T-helper 2 cell treated with Interferon-gamma antibody and Interleukin-4, amounts not matched to agents 5 μg/mL and 100 μg/mL, for 36 hours (primary cell): ENCODE results near the gene SPTBN5.

Source experiments
- DNase-seq: peaks from one replicate; pipeline ENCODE4 v3.0.0; 2021; ENCODE audit warnings: low spot score
- H3K27ac Mint-ChIP-seq: one replicate; pipeline ENCODE4 v1.8.0; 2021; ENCODE audit warnings: mild to moderate bottlenecking, mixed read lengths
- H3K27me3 Mint-ChIP-seq: one replicate; pipeline ENCODE4 v1.8.0; 2021; ENCODE audit warnings: low read depth, mixed read lengths
- H3K36me3 Mint-ChIP-seq: one replicate; pipeline ENCODE4 v1.8.0; 2021; ENCODE audit warnings: low read depth, mixed read lengths
- H3K4me1 Mint-ChIP-seq: one replicate; pipeline ENCODE4 v1.8.0; 2021; ENCODE audit warnings: low read depth, mixed read lengths
- H3K4me3 Mint-ChIP-seq: one replicate; pipeline ENCODE4 v1.8.0; 2022; ENCODE audit warnings: mild to moderate bottlenecking, moderate library complexity, mixed read lengths
- H3K9me3 Mint-ChIP-seq: one replicate; pipeline ENCODE4 v1.8.0; 2021; ENCODE audit warnings: mixed read lengths

The SPTBN5 gene

GRCh38 chr15:41879321-41879845 lies 14.5 kb downstream of the SPTBN5 start:
- Mint-ChIP-seq H3K27me3 (peaks cover 11% of the 10 kb centered on the region), H3K36me3 (no peaks in the 10 kb centered on the region), H3K9me3 (no peaks in the 10 kb centered on the region), H3K27ac (no peak overlapping the region), H3K4me1 (no peaks in the 10 kb centered on the region), H3K4me3 (no peak overlapping the region)
- DNase-seq, result no peak

DNA sequence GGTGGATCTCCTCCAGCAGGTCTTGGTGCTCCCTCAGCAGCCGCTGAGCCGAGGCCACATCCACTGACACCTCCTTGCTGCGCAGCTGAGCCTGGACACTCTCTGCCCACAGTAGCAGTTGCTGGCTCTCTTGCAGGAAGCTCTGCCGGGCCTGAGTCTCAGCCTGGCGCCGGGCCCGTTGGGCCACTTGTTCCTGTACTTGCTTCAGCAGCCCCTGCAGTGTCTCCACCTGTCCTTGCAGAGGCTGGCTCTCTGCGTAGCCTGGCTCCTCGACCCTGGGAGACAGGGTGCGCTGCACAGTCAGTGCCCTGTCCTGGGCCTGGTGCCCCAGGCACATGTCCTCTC lies 15.5 kb downstream of the SPTBN5 start:
- H3K36me3 Mint-ChIP-seq, result no peaks in the 10 kb centered on the region
- H3K4me3 Mint-ChIP-seq, result no peak overlapping the region
- no peaks in the 10 kb centered on the region for H3K4me1 Mint-ChIP-seq
- no peaks in the 10 kb centered on the region for H3K9me3 Mint-ChIP-seq
- H3K27ac Mint-ChIP-seq, result no peak overlapping the region
- peaks cover 11% of the 10 kb centered on the region for H3K27me3 Mint-ChIP-seq
- DNase-seq, result no peak

DNA sequence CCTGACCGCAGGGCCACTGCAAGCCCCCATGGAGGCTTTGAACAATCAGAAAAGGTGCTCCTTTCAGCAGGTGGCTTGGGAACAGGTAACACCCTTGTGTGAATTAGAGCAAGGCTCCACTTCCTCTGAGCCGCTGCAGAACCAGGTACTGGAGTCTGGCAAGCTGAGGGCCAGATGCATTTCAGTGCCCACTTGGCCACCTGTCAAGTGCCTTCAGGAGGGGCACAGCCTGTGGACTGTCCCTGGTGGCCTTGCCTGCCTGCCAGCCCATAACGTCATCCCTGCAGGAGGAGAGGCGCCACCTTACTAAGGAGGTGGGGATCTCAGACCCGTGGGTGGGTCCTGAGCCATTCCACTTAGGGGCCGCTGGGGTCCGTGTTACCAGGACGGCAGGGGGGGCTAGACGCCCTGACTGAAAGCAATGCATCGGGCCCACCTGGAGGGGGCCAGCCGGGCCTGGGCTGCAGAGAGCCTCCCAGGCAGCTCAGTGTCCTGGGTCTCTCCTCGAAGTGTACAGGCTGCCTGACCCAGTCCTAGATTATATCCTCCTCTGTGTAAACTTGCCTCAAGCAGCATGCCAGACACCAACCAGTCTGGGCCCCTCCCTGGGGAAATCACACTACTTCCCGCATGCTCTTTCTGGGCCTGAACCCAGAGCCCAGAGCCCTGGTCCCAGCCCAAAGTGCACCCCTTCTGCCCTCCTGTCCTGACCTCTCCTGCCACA lies 16.1 kb downstream of the SPTBN5 start:
- DNase-seq, result no peak
- Mint-ChIP-seq H3K4me3 (no peak overlapping the region), H3K4me1 (no peaks in the 10 kb centered on the region), H3K36me3 (no peaks in the 10 kb centered on the region), H3K27me3 (peaks cover 11% of the 10 kb centered on the region), H3K9me3 (no peaks in the 10 kb centered on the region), H3K27ac (no peak overlapping the region)

- no peak for DNase-seq
- Mint-ChIP-seq H3K36me3 (no peaks in the 10 kb centered on the region), H3K27ac (no peak overlapping the region), H3K4me3 (no peak overlapping the region), H3K4me1 (no peaks in the 10 kb centered on the region), H3K27me3 (peaks cover 11% of the 10 kb centered on the region), H3K9me3 (no peaks in the 10 kb centered on the region)
These were observed 17.2 kb downstream of the SPTBN5 start for GRCh38 chr15:41876689-41877088.

- DNase-seq, result no peak
- Mint-ChIP-seq H3K9me3 (no peaks in the 10 kb centered on the region), H3K4me3 (no peak overlapping the region), H3K36me3 (no peaks in the 10 kb centered on the region), H3K27me3 (peaks cover 4% of the 10 kb centered on the region), H3K4me1 (no peaks in the 10 kb centered on the region), H3K27ac (no peak overlapping the region)
These were observed 17.8 kb downstream of the SPTBN5 start for GRCh38 chr15:41876007-41876406.

- Mint-ChIP-seq H3K27me3 (peaks cover 2% of the 10 kb centered on the region), H3K4me3 (no peak overlapping the region), H3K27ac (no peak overlapping the region), H3K9me3 (no peaks in the 10 kb centered on the region), H3K4me1 (peaks cover 4% of the 10 kb centered on the region), H3K36me3 (no peaks in the 10 kb centered on the region)
- no peak for DNase-seq
These were observed 19.1 kb downstream of the SPTBN5 start for GRCh38 chr15:41874736-41875135.

- peaks cover 4% of the 10 kb centered on the region for H3K4me1 Mint-ChIP-seq
- no peaks in the 10 kb centered on the region for H3K27me3 Mint-ChIP-seq
- H3K4me3 Mint-ChIP-seq, result no peak overlapping the region
- no peaks in the 10 kb centered on the region for H3K9me3 Mint-ChIP-seq
- no peak overlapping the region for H3K27ac Mint-ChIP-seq
- DNase-seq, result no peak
- H3K36me3 Mint-ChIP-seq, result no peaks in the 10 kb centered on the region
These were observed 20.1 kb downstream of the SPTBN5 start for GRCh38 chr15:41873711-41874110.

GRCh38 chr15:41872166-41872747 lies 21.6 kb downstream of the SPTBN5 start:
- Mint-ChIP-seq H3K4me3 (no peak overlapping the region), H3K4me1 (peaks cover 4% of the 10 kb centered on the region), H3K9me3 (no peaks in the 10 kb centered on the region), H3K27me3 (no peaks in the 10 kb centered on the region), H3K27ac (peak overlapping the region; percentile 1), H3K36me3 (no peaks in the 10 kb centered on the region)
- DNase-seq, result no peak

GRCh38 chr15:41871175-41871905 lies 22.5 kb downstream of the SPTBN5 start:
- no peaks in the 10 kb centered on the region for H3K9me3 Mint-ChIP-seq
- peaks cover 4% of the 10 kb centered on the region for H3K4me1 Mint-ChIP-seq
- DNase-seq, result no peak
- H3K4me3 Mint-ChIP-seq, result no peak overlapping the region
- H3K27ac Mint-ChIP-seq, result peak overlapping the region; percentile 94
- no peaks in the 10 kb centered on the region for H3K27me3 Mint-ChIP-seq
- H3K36me3 Mint-ChIP-seq, result no peaks in the 10 kb centered on the region

DNA sequence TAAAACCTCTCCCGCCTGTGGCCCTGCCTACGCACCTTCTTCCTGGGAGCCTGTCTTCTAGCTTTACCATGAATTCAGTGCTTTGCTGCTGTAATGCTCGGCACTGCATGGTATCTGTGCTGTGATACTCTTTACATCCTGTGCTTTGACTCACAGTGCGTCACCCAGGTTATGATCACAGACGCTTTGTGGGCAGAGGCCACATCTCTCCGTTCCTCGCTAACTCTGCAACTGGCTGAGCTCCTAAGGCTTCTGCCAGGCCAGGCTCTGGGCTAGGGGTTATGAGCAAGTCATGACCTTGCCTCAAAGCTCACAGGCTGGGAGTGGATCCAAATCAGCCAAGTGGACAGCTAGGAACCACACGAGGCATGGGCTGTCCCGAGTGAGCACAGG lies 23.2 kb downstream of the SPTBN5 start:
- Mint-ChIP-seq H3K9me3 (no peaks in the 10 kb centered on the region), H3K36me3 (no peaks in the 10 kb centered on the region), H3K4me1 (peaks cover 4% of the 10 kb centered on the region), H3K4me3 (peak overlapping the region; percentile 32), H3K27ac (peak overlapping the region; percentile 94), H3K27me3 (no peaks in the 10 kb centered on the region)
- DNase-seq, result peak; percentile 63

DNA sequence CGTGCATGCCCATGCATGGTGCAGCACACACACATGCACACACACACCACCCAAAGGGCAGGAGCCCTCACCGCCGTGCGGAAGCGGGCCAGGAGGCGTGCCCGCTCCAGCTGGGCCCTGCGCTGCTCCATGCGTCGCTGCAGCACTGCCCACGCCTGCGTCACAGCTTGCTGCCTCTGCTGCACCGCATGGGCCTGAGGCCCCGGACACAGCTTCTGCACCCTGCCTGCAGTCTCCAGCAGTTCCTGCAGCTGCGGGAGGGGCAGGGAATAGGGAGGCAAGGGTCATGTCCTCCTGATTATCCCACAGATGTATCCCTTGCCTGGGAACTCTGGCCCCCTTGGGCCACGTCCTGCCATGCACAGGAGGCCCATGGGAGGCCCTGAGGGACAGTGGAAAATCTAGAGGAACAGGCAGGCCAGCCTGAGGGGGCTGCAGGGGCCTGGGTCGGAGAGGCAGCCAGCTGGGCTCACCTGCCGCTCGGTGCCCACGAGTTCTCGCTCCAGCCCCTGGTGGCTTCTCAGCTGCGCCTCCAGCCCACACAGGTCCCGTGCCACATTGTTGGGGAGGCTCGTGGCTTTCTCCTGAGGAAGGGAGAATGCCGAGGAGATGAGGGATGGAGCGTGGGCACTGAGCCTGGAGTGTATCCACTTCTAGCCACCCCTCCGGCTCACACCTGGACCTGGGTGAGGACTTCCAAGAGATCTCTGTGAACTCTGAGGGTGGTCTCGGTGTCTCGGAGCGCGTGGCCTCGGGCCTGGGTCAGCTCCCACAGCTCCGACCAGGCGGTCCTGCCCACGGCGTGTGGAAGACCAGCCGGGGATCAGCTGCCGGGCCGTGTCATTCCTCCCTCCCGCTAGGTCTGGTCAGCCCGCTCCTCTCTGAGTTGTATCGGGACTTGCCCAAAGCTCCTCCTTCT lies 23.8 kb downstream of the SPTBN5 start:
- Mint-ChIP-seq H3K4me1 (peaks cover 4% of the 10 kb centered on the region), H3K27me3 (no peaks in the 10 kb centered on the region), H3K9me3 (no peaks in the 10 kb centered on the region), H3K4me3 (peak overlapping the region; percentile 32), H3K36me3 (no peaks in the 10 kb centered on the region), H3K27ac (peak overlapping the region; percentile 94)
- DNase-seq, result no peak

DNA sequence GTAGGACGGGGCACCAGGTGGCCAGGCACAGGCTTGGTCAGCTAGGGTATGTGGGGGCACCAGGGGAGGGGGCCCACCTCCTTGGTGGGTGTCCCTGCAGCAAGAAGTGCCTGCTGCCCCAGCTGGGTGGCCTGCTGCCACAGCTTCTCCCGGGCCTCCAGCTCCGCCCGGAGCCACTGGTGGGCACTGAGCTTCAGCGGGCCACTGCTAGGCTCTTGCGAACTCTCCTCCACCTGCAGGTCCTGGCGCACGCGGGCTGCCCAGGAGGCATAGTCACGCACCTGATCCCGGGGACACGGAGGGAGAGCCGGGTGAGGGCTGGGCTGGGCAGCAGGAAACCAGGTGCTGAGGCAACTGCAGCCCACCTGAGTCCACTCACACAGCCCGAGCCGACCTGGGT lies 25.5 kb downstream of the SPTBN5 start:
- Mint-ChIP-seq H3K27me3 (no peaks in the 10 kb centered on the region), H3K4me1 (peaks cover 4% of the 10 kb centered on the region), H3K36me3 (no peaks in the 10 kb centered on the region), H3K4me3 (no peak overlapping the region), H3K27ac (no peak overlapping the region), H3K9me3 (no peaks in the 10 kb centered on the region)
- DNase-seq, result no peak

GRCh38 chr15:41866872-41867579 lies 26.8 kb downstream of the SPTBN5 start:
- no peaks in the 10 kb centered on the region for H3K9me3 Mint-ChIP-seq
- H3K27me3 Mint-ChIP-seq, result peaks cover 3% of the 10 kb centered on the region
- no peak for DNase-seq
- H3K4me1 Mint-ChIP-seq, result peaks cover 4% of the 10 kb centered on the region
- H3K27ac Mint-ChIP-seq, result no peak overlapping the region
- no peak overlapping the region for H3K4me3 Mint-ChIP-seq
- no peaks in the 10 kb centered on the region for H3K36me3 Mint-ChIP-seq
